Measurements from ENCODE around the gene KRTAP4-8.
"Not testable (repeated sequence)": the region's sequence is repeated elsewhere in the genome, so short reads cannot be mapped to it uniquely, and the experiment has no call there.

The KRTAP4-8 gene

DNA sequence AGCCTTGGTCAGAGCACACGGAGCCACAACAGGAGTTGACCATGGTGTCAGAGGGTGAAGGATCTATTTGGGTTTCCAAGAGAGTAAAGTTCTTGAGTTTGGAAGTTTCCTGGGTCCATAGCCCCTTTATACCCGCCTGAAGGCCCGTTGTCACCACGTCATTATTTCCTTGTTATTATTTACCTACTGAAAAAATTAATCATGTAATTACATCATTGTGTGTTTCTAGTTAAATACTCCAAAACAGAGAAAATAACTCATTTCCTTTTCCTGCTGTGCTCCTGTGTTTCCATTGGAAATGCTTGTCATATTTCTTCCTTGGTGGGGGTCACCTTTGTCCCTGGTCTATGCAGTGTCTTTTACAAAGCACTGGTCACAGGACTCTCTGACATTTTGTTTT, at the start of gene KRTAP4-8:
KRTAP4-8 (minus strand) TSS at position 101 of the 400 bp plus-strand sequence; CDS start at position 43, 58 bp downstream.
- no peak for DNase-seq (ENCODE audit: low read depth in 2 of 3, low spot score in 1 of 3)

DNA sequence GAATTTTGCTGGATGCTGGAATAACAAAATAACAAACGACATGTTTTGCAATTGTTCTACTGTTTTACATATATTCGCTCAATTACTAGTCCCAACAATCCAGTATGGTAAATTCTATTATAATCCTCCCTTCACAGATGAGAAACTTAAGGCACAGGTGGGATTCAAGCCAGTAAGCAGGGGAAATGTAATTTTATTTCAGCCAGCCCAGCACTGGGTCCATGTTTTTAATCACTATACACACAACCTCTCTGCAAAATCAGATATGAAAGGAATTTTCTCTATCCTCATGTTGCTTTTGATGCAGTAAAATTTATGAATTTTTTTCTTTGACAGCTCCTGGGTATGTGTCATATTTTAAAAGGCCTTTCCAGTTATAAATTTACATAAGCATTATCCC, 47.3 kb upstream of the KRTAP4-8 start:
- no peak for DNase-seq (ENCODE audit: low read depth in 2 of 3, low spot score in 1 of 3)

- DNase-seq (ENCODE audit: low read depth in 2 of 3, low spot score in 1 of 3) = no peak
These were observed 46.9 kb upstream of the KRTAP4-8 start for GRCh38 chr17:41144846-41145245.

DNA sequence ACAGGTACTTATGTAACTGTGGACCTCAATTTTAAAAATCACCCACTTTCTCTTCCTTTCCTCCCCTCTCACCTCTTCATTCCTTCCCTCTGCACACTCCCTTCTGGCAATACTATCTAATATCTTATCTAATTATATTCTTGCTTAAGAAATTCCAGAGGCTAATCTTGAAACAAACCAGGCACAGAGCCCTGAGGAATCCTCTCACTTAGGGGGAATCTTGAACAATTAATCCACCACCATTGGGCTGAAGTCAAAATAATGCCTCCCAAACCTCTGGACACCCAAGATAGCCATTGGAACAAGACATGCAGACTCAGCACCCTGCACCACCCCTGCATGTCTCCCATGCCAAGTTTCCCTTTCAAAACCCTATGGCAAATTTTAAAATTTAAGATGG, 43.4 kb upstream of the KRTAP4-8 start:
- no peak for DNase-seq (ENCODE audit: low read depth in 2 of 3, low spot score in 1 of 3)

GRCh38 chr17:41140360-41141131, 42.6 kb upstream of the KRTAP4-8 start, which contains the start of gene KRTAP4-6:
KRTAP4-6 (minus strand) TSS chr17:41140544; CDS start chr17:41140487, 57 bp downstream.
- no peak for DNase-seq (ENCODE audit: low read depth in 2 of 3, low spot score in 1 of 3)

GRCh38 chr17:41139865-41140264, 41.9 kb upstream of the KRTAP4-8 start:
- not testable (repeated sequence) for DNase-seq (ENCODE audit: low read depth in 2 of 3, low spot score in 1 of 3)

- DNase-seq (ENCODE audit: low read depth in 2 of 3, low spot score in 1 of 3) = no peak
These were observed 36.2 kb upstream of the KRTAP4-8 start for GRCh38 chr17:41133880-41134735.

- DNase-seq (ENCODE audit: low read depth in 2 of 3, low spot score in 1 of 3) = no peak
These were observed 34.0 kb upstream of the KRTAP4-8 start for GRCh38 chr17:41131979-41132378.

DNA sequence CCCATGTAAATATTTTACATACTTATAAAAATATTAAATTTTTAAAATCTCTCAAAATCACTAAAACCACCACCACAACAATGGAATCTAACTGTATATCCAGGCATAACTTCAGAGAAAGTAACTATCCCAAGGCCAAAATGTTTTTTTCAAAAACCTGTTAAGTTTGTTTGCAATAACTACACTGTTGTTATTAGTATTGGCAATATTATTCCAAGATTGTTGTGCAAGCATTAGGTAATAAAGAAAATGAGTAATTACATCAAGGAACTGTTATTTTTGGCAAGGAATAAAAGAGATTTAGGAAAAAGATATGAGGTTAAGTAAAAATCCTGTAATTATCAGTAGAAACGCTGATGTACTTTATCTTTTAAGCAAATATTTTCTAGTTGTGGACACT, 29.4 kb upstream of the KRTAP4-8 start:
- no peak for DNase-seq (ENCODE audit: low read depth in 2 of 3, low spot score in 1 of 3)

DNA sequence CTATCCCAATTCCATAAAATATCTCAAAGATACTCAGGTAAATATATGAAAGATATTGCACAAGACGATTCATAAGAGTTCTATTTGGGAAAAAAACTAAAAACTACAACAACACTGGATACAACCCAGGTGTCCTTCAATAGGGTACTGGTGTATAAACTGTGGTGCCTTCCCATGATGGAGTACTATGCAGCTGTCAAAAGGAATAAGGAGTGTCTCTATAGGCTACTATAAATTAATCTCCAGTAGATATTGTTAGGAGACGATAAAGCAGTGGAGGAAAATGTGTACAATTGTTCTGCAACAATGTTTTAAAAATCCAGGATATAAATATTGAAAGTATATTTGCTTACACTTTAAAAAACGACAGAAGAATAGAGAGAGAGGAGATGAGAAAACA, 28.5 kb upstream of the KRTAP4-8 start:
- DNase-seq (ENCODE audit: low read depth in 2 of 3, low spot score in 1 of 3) = no peak

DNA sequence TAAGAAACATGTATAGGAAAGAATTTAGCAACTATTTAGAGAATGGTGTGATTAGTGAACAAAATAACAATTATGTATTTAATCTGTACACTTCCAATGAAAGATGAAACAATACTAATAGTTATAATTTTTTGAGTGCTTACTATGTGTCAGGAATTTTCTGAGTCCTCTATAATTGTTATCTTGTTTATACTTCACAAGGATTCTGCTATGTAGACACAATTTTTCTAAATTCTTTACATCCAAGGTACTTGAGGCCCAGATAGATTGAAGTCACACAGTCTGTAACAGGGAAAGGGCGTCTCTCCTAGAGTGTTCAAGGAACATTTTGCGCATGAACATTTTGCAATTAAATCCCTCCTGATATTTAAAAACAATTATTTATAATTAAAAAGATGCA, 27.1 kb upstream of the KRTAP4-8 start:
- DNase-seq (ENCODE audit: low read depth in 2 of 3, low spot score in 1 of 3) = no peak

- not testable (repeated sequence) for DNase-seq (ENCODE audit: low read depth in 2 of 3, low spot score in 1 of 3)
These were observed 26.0 kb upstream of the KRTAP4-8 start, which contains the start of gene KRTAP4-12 for GRCh38 chr17:41123991-41124371. KRTAP4-12 (minus strand) TSS chr17:41124182; CDS start chr17:41124122, 60 bp downstream.

- DNase-seq (ENCODE audit: low read depth in 2 of 3, low spot score in 1 of 3) = not testable (repeated sequence)
These were observed 25.5 kb upstream of the KRTAP4-8 start for GRCh38 chr17:41123292-41123990.

DNA sequence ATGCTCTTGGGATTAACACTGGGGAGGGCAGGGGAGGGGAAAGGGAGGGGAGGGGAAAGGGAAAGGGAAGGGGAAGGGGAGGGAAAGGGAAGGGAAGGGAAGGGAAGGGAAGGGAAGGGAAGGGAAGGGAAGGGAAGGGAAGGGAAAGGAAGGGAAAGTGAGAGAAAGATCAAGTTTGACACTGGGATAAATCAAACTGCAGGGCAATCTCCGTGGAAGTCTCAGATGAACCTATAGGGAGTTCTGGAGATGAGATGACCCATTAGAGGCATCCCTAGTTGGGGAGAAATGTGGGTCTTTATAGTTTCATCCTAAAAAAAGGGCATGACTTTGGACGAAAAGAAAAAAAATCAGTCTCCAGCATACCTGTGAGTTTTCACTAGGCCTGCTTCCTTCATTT, 23.8 kb upstream of the KRTAP4-8 start:
- no peak for DNase-seq (ENCODE audit: low read depth in 2 of 3, low spot score in 1 of 3)

DNA sequence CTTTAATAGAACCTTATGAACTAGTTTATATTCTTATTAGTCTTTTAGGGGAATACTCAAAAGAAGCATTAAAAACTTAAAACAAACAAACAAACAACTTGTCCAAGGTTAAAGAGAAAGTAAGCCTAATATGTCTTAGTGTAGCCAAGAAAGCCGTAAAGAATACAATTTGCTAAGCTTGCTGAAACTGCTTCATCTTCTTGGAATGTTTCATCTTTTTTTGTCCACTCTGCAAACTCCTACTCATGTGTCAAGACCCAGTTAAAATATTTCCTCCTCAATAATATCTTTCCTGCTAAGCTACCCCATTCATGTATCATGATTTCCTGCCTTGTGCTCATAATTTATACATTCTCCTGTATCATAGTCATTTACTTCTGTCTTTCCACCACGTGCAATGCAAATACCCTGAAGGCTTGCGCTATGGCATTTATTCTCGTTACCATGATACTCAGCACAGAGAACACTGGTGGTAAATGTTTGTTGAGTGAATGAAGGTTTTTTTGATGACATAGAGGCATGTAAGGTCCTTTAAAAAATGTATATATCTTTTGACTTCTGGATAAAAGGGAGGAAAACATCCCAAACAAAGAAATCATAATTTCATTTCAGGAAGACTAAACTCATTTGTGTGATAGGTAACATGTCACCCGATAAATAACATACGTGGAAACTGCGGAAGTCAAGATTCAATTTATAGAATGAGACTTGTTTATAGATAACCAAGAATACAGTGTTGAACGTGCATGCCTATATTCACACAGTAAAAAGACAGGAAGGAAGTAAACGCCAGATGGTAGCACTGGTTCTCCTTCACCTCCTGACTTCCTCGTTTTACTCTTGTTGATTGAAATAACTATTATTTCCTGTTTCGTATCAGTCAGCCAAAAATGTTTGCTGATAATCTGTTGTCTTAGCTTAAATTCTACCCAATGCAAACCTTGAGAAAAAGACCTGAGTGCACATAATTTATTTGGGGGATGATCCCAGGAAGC, 22.1 kb upstream of the KRTAP4-8 start:
- not testable (repeated sequence) for DNase-seq (ENCODE audit: low read depth in 2 of 3, low spot score in 1 of 3)

GRCh38 chr17:41118721-41119120, 20.8 kb upstream of the KRTAP4-8 start:
- DNase-seq (ENCODE audit: low read depth in 2 of 3, low spot score in 1 of 3) = no peak

DNA sequence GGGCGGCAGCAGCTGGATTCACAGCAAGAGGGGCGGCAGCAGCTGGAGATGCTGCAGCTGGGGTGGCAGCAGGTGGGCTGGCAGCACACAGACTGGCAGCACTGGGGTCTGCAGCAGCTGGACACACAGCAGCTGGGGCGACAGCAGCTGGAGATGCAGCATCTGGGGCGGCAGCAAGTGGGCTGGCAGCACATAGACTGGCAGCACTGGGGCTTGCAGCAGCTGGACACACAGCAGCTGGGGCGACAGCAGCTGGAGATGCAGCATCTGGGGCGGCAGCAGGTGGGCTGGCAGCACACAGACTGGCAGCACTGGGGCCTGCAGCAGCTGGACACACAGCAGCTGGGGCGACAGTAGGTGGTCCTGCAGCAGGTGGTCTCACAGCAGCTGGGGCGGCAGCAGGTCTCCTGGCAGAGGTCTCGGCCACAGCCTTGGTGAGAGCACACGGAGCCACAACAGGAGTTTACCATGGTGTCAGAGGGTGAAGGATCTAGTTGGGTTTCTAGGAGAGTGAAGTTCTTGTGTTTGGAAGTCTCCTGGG, 20.0 kb upstream of the KRTAP4-8 start, which contains the start of gene KRTAP4-11:
KRTAP4-11 (minus strand) TSS at position 528 of the 541 bp plus-strand sequence; CDS start at position 470, 58 bp downstream.
- DNase-seq (ENCODE audit: low read depth in 2 of 3, low spot score in 1 of 3) = not testable (repeated sequence)

DNA sequence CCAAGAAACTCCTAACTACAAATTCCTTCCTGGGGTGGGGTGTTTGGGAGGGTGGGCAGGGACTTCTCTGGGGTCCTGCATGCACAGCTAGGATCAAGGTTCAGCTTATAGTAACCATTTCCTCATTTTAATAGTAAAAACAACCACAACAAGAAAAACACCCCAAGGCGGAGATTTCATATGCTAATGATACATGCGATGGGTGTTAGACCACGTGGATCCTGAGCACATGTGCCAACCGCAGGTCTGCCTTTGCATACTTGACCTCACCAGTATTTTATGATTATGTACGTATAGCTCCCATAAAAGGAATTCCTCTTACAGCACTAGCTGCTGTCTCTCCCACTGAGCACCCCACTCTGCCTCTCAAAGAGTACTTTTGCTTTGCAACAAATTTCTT, 18.4 kb upstream of the KRTAP4-8 start:
- DNase-seq (ENCODE audit: low read depth in 2 of 3, low spot score in 1 of 3) = no peak

- DNase-seq (ENCODE audit: low read depth in 2 of 3, low spot score in 1 of 3) = no peak
These were observed 13.4 kb upstream of the KRTAP4-8 start for GRCh38 chr17:41111151-41111885.

Data from stimulated activated CD4-positive, alpha-beta T cell treated with anti-CD3 and anti-CD28 coated beads, Interleukin-12 subunit alpha, Interleukin-12 subunit beta, amount 100 ng/mL, for 48 hours (primary cell).